Measurements from ENCODE around the gene ADCY5. TPM values are rescaled to one million over a fixed set of nuclear protein-coding genes. Genes with fewer than 3 reads are reported as not detected.

ADCY5 gene
- total RNA-seq, 2 experiments from 2014 or later: not detected

DNA sequence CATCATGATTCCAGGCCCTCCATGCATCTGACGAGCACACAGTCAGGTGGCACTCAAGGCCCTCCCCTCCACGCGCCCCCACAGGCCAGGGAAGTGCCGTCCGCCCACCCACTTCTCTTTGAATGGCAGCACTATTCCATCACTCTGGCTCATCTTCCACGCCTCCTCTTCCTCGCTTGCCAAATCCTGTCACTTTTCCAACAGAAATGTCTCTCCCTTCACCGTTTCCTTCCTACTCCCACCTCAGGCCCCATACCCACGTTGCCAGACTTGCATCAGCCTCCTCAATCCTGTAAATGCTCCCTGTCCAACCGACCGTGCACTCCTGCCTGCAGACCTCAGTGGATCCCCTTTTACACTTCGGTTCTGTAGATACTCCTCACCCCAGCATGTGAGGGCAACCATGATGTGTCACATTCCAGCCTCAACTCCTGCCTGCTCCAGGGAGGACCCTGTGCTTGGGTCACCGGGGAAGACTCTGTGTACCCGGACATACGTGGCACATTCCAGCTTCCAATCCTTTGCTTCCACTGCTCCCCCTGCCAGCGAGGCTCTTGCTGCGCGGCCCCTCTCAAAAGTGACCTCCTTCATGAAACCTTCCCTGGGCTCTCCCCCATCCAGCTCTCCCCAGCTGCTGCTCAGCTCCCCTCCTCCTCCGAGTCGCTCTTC lies 29.6 kb downstream of the ADCY5 start:
- DNase-seq (no peak), ATAC-seq (no peak)
- no peak overlapping the region for H3K4me3 Mint-ChIP-seq
- H3K27me3 Mint-ChIP-seq: no peaks in the 10 kb centered on the region
- CTCF ChIA-PET: interaction anchor here (0.7 kb wide), 1 partner anchor 139 kb away, joined by 3 read pairs; no protein-coding TSS in a partner anchor
- no peaks in the 10 kb centered on the region for H3K4me1 Mint-ChIP-seq
- no peaks in the 10 kb centered on the region for H3K9me3 Mint-ChIP-seq (ENCODE audit: low read depth)
- H3K27ac Mint-ChIP-seq: no peak overlapping the region
- no peaks in the 10 kb centered on the region for H3K36me3 Mint-ChIP-seq

DNA sequence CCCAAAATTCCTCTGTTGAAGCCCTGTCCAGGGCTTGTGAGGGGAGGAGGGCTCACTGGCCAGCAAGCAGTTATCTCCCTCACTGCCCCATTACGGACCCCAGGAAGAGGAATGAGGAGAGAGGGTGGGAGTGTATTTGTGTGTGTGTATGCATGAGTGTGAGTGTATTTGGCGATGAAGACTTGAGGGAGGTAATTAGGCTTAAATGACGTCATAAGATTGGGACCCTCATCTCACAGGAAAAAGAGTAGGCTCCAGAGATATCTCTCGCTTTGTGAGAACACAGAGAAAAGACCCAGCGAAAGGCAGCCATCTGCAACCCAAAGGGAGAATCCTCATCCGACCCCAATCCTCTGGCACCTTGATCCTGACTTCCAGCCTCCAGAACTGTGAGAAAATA lies 32.2 kb downstream of the ADCY5 start:
- Mint-ChIP-seq H3K4me1 (no peaks in the 10 kb centered on the region), H3K27ac (no peak overlapping the region), H3K27me3 (peaks cover 4% of the 10 kb centered on the region), H3K9me3 (ENCODE audit: low read depth) (no peaks in the 10 kb centered on the region), H3K4me3 (no peak overlapping the region), H3K36me3 (no peaks in the 10 kb centered on the region)
- ATAC-seq (no peak), DNase-seq (no peak)
- CTCF ChIA-PET: no interaction called here

DNA sequence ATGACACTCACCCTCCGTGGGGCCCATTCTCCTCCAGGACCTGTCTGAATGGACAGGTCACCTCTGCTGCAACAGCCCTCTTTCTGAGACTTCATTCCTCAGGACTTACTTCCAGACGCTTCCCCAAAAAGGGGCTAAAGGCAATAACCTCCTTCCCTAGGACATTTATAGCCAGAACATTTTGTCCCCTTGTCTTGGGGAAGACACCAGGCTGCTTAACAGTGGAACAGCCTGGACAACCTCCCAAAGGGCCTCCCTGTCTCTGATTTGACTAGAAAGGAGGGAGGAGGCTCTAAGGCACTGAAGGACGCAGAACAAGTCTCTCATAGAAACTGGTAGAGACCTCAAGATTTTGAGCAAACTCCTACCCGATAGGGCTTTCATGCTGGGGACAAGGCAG lies 32.7 kb downstream of the ADCY5 start:
- Mint-ChIP-seq H3K27me3 (peaks cover 4% of the 10 kb centered on the region), H3K27ac (no peak overlapping the region), H3K4me3 (no peak overlapping the region), H3K36me3 (no peaks in the 10 kb centered on the region), H3K9me3 (ENCODE audit: low read depth) (no peaks in the 10 kb centered on the region), H3K4me1 (no peaks in the 10 kb centered on the region)
- DNase-seq (no peak), ATAC-seq (no peak)
- CTCF ChIA-PET: no interaction called here

- Mint-ChIP-seq H3K27ac (no peak overlapping the region), H3K36me3 (no peaks in the 10 kb centered on the region), H3K27me3 (peaks cover 4% of the 10 kb centered on the region), H3K4me1 (no peaks in the 10 kb centered on the region), H3K4me3 (no peak overlapping the region), H3K9me3 (ENCODE audit: low read depth) (no peaks in the 10 kb centered on the region)
- ATAC-seq (no peak), DNase-seq (no peak)
- CTCF ChIA-PET: no interaction called here
These were observed 33.7 kb downstream of the ADCY5 start for GRCh38 chr3:123414973-123415775.

DNA sequence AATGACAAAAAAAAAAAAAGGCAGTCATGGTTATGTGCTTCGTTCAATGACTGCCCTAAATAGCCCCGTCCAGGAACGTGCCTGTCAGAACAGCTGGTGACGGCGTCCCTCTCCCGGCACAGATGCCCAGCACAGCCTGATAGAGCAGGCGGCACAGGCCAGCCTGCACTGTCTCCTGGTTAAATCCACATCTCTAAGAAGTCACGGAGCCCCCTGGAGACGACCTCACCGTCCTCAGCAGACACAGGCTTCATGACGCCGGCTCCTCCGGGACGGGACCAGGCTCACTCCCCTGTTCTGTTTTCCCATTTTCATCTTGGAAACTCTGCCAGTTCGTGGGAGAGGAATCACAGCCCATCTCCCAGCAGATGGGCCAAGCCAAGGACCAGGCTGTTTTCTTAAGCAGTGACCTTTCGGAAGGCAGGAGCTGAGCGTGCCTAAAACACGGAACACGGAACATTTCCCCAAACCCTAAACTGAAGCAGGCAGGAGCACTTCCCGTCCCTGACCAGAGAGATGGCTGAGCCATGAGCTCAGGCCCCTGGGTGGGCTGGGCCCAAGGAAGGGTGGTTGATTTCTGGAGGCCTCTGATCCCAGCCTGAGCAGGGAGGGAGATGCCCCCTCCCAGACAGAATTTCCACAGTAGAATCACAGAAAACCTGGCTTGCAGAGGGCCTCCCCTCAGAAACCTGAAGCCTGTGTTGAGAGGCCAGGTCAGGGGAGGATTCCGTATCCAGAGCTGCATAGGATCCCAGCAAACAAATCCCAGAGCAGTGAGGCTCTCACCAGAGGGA lies 35.9 kb downstream of the ADCY5 start:
- no peaks in the 10 kb centered on the region for H3K9me3 Mint-ChIP-seq (ENCODE audit: low read depth)
- no peaks in the 10 kb centered on the region for H3K4me1 Mint-ChIP-seq
- DNase-seq (no peak), ATAC-seq (no peak)
- CTCF ChIA-PET: no interaction called here
- no peaks in the 10 kb centered on the region for H3K36me3 Mint-ChIP-seq
- H3K27ac Mint-ChIP-seq: no peak overlapping the region
- peaks cover 7% of the 10 kb centered on the region for H3K27me3 Mint-ChIP-seq
- H3K4me3 Mint-ChIP-seq: no peak overlapping the region

GRCh38 chr3:123412076-123412475 lies 36.8 kb downstream of the ADCY5 start:
- H3K27me3 Mint-ChIP-seq: peaks cover 7% of the 10 kb centered on the region
- DNase-seq: no peak
- H3K9me3 Mint-ChIP-seq (ENCODE audit: low read depth): no peaks in the 10 kb centered on the region
- no peaks in the 10 kb centered on the region for H3K4me1 Mint-ChIP-seq
- H3K36me3 Mint-ChIP-seq: no peaks in the 10 kb centered on the region
- CTCF ChIA-PET: no interaction called here
- no peak overlapping the region for H3K27ac Mint-ChIP-seq
- ATAC-seq: no peak
- H3K4me3 Mint-ChIP-seq: no peak overlapping the region

- H3K4me3 Mint-ChIP-seq: no peak overlapping the region
- no peak for DNase-seq
- no peaks in the 10 kb centered on the region for H3K36me3 Mint-ChIP-seq
These were observed 37.4 kb downstream of the ADCY5 start for GRCh38 chr3:123411340-123412040.

DNA sequence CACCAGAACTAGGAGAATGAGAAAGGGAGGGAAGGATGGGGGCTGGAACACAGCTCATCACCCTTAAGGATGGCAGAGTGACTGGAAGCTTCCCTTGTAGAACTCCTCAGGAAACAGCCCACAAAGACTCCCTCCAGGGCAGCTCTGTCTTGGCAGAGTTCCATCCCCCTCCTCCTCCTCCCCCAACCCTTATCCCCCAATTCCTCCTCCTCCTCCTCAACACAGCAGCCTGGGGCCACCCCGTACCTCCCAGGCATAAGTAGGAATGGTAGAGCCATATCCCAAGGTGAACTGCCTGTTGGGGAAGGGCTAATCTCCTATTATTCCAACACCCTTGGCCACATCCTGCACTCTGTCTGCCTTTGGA lies 38.8 kb downstream of the ADCY5 start:
- no peak for DNase-seq
- peaks cover 7% of the 10 kb centered on the region for H3K27me3 Mint-ChIP-seq

More at GRCh38 chr3:123411340-123412040, 37.4 kb downstream of the ADCY5 start:
- H3K9me3 Mint-ChIP-seq (ENCODE audit: low read depth): no peaks in the 10 kb centered on the region
- CTCF ChIA-PET: no interaction called here
- peaks cover 7% of the 10 kb centered on the region for H3K27me3 Mint-ChIP-seq
- H3K27ac Mint-ChIP-seq: no peak overlapping the region
- no peak for ATAC-seq
- H3K4me1 Mint-ChIP-seq: no peaks in the 10 kb centered on the region

GRCh38 chr3:123409443-123410148 lies 39.3 kb downstream of the ADCY5 start:
- Mint-ChIP-seq H3K36me3 (no peaks in the 10 kb centered on the region), H3K27me3 (peaks cover 7% of the 10 kb centered on the region), H3K4me3 (no peak overlapping the region), H3K27ac (no peak overlapping the region), H3K9me3 (ENCODE audit: low read depth) (no peaks in the 10 kb centered on the region), H3K4me1 (no peaks in the 10 kb centered on the region)
- CTCF ChIA-PET: interaction anchor here (0.6 to 0.7 kb wide), 2 partner anchors 19 to 82 kb away, joined by 3 read pairs; no protein-coding TSS in a partner anchor
- ATAC-seq: no peak
- DNase-seq: no peak

More for the DNA sequence above, 38.8 kb downstream of the ADCY5 start:
- H3K36me3 Mint-ChIP-seq: no peaks in the 10 kb centered on the region
- CTCF ChIA-PET: interaction anchor here (0.6 to 0.7 kb wide), 2 partner anchors 20 to 82 kb away, joined by 3 read pairs; no protein-coding TSS in a partner anchor
- no peak overlapping the region for H3K27ac Mint-ChIP-seq
- no peaks in the 10 kb centered on the region for H3K9me3 Mint-ChIP-seq (ENCODE audit: low read depth)
- H3K4me3 Mint-ChIP-seq: no peak overlapping the region
- no peaks in the 10 kb centered on the region for H3K4me1 Mint-ChIP-seq
- no peak for ATAC-seq

DNA sequence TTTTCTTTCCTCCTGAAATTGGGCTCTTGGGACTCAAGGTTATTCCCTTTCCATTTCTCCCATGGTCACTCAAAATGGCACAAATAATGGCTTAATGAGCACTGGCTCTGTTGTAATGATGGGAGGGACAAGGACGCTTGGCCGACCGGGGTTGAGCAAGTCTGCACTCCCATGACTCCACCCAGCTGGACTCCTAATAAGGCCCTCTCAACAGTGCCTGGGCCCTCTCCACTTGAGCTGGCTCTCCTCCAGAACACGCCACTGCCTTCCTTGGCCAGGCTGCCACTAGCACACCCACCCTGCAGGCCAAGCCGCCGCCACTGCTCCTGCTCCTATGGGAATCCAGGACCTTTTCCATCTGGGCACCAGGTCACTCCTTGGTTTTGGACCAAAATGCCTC lies 42.3 kb downstream of the ADCY5 start:
- no peak overlapping the region for H3K27ac Mint-ChIP-seq
- CTCF ChIA-PET: no interaction called here
- peaks cover 3% of the 10 kb centered on the region for H3K27me3 Mint-ChIP-seq
- no peak overlapping the region for H3K4me3 Mint-ChIP-seq
- ATAC-seq: no peak
- no peaks in the 10 kb centered on the region for H3K9me3 Mint-ChIP-seq (ENCODE audit: low read depth)
- DNase-seq: no peak
- no peaks in the 10 kb centered on the region for H3K4me1 Mint-ChIP-seq
- H3K36me3 Mint-ChIP-seq: no peaks in the 10 kb centered on the region

GRCh38 chr3:123405936-123406510 lies 42.9 kb downstream of the ADCY5 start:
- CTCF ChIA-PET: no interaction called here

DNA sequence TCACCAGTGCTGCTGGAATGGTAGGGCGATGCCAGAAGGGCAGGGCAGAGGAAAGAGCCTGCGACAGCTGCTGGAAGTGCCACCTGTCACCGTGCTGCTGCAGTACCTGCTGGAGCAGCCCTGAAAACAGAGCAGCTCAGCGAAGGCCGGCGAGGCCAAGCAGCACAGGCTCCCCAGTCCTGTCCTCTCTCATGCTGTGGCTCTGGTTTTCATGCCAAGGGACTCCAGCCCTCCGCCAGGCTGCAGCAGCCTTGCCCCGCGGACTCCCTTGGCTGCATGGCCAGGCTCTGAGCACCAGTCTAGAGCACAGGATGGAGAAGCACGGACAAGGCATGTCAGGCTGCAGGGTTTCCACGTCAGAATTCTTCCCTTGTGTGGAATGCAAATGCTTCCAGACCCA lies 43.9 kb downstream of the ADCY5 start:
- no peak for DNase-seq
- CTCF ChIA-PET: no interaction called here
- Mint-ChIP-seq H3K4me3 (no peak overlapping the region), H3K4me1 (no peaks in the 10 kb centered on the region), H3K9me3 (ENCODE audit: low read depth) (no peaks in the 10 kb centered on the region), H3K36me3 (no peaks in the 10 kb centered on the region), H3K27ac (no peak overlapping the region), H3K27me3 (peaks cover 7% of the 10 kb centered on the region)
- ATAC-seq: no peak

More at GRCh38 chr3:123405936-123406510, 42.9 kb downstream of the ADCY5 start:
- Mint-ChIP-seq H3K9me3 (ENCODE audit: low read depth) (no peaks in the 10 kb centered on the region), H3K27me3 (peaks cover 3% of the 10 kb centered on the region), H3K27ac (no peak overlapping the region), H3K4me1 (no peaks in the 10 kb centered on the region), H3K36me3 (no peaks in the 10 kb centered on the region), H3K4me3 (no peak overlapping the region)
- no peak for ATAC-seq
- DNase-seq: no peak

Data from activated CD8-positive, alpha-beta memory T cell treated with anti-CD3 and anti-CD28 coated beads, Interleukin-2, amount 10 ng/mL, durations not matched to agents 7 days and 5 days (primary cell).